MM.1S (cell line): ENCODE data around the gene POMT2.

Experiments
- EZH2 ChIP-seq: fragments of 300-600 bp; sonication (generic); optimal IDR thresholded peaks from 2 replicates; pipeline ENCODE3; 2017; ENCODE audit warnings: low read depth, mild to moderate bottlenecking, antibody characterized with exemption, low read length, mixed read lengths
- EZH2phosphoT487 ChIP-seq: fragments of 300-600 bp; sonication (generic); IDR thresholded peaks from 2 replicates; pipeline ENCODE4 v1.6.1; 2018; ENCODE audit warnings: antibody characterized with exemption, low read length
- TF ChIP-seq, protein P1 (sequence below): fragments of 300-600 bp; sonication (generic); IDR thresholded peaks from 2 replicates; pipeline ENCODE4 v1.5.1; 2016; ENCODE audit warnings: antibody characterized with exemption, low read length, mixed read lengths

DNA sequence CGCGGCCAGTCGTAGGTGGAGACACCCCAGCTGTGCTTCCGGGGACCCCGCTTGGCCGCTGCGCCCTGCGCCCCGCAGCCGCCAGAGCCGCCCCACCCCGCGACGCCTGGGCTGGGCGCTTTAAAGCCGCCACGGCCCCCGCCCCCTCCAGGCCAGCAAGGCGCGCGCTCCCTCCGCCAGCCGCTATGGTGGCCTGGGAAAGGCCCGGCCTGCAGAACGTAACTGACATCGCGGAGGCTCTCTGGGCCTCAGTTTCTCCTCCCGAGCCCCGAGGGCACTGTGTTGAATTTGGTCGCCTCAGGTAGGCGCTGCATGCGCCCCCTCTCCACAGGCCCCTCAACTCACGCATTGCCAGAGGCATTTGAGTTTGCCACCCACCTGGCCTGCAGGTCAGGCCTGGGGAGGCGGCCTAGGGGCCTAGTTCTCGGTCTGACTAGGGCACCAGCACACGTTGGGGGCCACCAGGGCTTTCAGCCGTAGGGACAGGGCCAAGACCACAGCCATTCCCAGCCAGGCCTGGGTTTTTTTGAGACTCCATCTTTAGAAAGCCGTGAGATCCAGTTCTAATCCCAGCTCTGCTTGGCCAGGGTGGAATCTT is 49.5 kb downstream of the POMT2 start, which contains the start of gene NGB:
- TF ChIP-seq, protein P1, sequence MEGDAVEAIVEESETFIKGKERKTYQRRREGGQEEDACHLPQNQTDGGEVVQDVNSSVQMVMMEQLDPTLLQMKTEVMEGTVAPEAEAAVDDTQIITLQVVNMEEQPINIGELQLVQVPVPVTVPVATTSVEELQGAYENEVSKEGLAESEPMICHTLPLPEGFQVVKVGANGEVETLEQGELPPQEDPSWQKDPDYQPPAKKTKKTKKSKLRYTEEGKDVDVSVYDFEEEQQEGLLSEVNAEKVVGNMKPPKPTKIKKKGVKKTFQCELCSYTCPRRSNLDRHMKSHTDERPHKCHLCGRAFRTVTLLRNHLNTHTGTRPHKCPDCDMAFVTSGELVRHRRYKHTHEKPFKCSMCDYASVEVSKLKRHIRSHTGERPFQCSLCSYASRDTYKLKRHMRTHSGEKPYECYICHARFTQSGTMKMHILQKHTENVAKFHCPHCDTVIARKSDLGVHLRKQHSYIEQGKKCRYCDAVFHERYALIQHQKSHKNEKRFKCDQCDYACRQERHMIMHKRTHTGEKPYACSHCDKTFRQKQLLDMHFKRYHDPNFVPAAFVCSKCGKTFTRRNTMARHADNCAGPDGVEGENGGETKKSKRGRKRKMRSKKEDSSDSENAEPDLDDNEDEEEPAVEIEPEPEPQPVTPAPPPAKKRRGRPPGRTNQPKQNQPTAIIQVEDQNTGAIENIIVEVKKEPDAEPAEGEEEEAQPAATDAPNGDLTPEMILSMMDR: no peak
- no peak for TF ChIP-seq EZH2
- no peak for TF ChIP-seq EZH2phosphoT487
